Measurements from ENCODE around the gene ZFP36.

DNA sequence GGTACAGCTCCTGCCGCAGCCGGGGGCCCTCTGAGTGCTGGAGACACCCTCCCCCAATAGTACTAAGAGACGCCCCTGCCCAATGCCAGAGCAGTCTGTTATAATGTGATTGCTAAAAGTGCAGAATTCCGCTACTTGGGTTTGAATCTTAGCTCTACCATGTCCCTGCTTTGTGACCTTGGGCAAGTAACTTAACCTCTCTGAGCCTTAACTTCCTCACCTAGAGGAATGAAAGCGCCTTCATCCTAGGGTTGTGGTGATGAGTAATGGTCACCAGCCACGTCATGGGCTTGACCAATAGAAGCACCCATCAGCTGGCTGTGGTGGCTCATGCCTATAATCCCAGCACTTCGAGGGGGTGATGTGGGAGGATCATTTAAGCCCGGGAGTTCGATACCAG, 12.4 kb downstream of the ZFP36 start:
- TF ChIP-seq, protein P1, sequence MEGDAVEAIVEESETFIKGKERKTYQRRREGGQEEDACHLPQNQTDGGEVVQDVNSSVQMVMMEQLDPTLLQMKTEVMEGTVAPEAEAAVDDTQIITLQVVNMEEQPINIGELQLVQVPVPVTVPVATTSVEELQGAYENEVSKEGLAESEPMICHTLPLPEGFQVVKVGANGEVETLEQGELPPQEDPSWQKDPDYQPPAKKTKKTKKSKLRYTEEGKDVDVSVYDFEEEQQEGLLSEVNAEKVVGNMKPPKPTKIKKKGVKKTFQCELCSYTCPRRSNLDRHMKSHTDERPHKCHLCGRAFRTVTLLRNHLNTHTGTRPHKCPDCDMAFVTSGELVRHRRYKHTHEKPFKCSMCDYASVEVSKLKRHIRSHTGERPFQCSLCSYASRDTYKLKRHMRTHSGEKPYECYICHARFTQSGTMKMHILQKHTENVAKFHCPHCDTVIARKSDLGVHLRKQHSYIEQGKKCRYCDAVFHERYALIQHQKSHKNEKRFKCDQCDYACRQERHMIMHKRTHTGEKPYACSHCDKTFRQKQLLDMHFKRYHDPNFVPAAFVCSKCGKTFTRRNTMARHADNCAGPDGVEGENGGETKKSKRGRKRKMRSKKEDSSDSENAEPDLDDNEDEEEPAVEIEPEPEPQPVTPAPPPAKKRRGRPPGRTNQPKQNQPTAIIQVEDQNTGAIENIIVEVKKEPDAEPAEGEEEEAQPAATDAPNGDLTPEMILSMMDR (IDR thresholded peaks at IDR 0.05), result no peak
- TF ChIP-seq POLR2A (IDR thresholded peaks at IDR 0.05) (no peak), POLR2AphosphoS5 (IDR thresholded peaks at IDR 0.05; ENCODE audit: insufficient read depth in 1 of 2, low read depth in 1 of 2) (no peak)

Data from vagina (tissue), 2 donors.